Common myeloid progenitor, CD34-positive (primary cell): ENCODE data around the gene CDH8.

Experiments
- CTCF ChIA-PET: fragments of 350-600 bp; sonication (Branson Sonifier 250); formaldehyde crosslinking; loops from one replicate; lab custom pipeline; 2021; ENCODE audit warnings: antibody characterized with exemption; lab: Charles Lee
- POLR2A ChIA-PET: fragments of 350-600 bp; sonication (Branson Sonifier 250); formaldehyde crosslinking; loops from one replicate; lab custom pipeline; 2021; ENCODE audit warnings: antibody characterized with exemption; lab: Charles Lee
- DNase-seq, 3 donors: peaks; one replicate each; pipeline versions ENCODE4 v3.0.0 to v3.0.0-alpha.2; 2013
- H3K27ac ChIP-seq, 2 experiments: 1 replicate in 1 of 2; 2 replicates in 1 of 2; pipeline ENCODE4 v1.7.0; 2013; ENCODE audit warnings: inconsistent platforms in 2 of 2, low read length in 2 of 2, mild to moderate bottlenecking in 2 of 2, low read depth in 1 of 2, moderate library complexity in 1 of 2; ENCODE audit not compliant: severe bottlenecking in 2 of 2, insufficient read depth in 1 of 2, poor library complexity in 1 of 2
- H3K27me3 ChIP-seq, 5 experiments: replicated peaks in 2 of 5; 1 replicate in 3 of 5; 2 replicates in 2 of 5; pipeline versions ENCODE4 v1.6.1 to v1.7.0; 2013; ENCODE audit warnings: low read length in 4 of 5, mild to moderate bottlenecking in 2 of 5, moderate library complexity in 2 of 5, inconsistent platforms in 1 of 5; ENCODE audit not compliant: insufficient read depth in 5 of 5, control insufficient read depth in 4 of 5
- H3K36me3 ChIP-seq, 4 experiments: 1 replicate in 2 of 4; 2 replicates in 2 of 4; pipeline versions ENCODE4 v1.6.1 to v1.7.0; 2013; ENCODE audit warnings: low read length in 3 of 4, control low read depth in 1 of 4, mild to moderate bottlenecking in 1 of 4; ENCODE audit not compliant: control insufficient read depth in 4 of 4, insufficient read depth in 4 of 4
- H3K4me1 ChIP-seq, 4 experiments: 1 replicate in 3 of 4; 2 replicates in 1 of 4; pipeline versions ENCODE4 v1.6.1 to v1.7.1; 2013; ENCODE audit warnings: low read length in 3 of 4, mild to moderate bottlenecking in 3 of 4, control low read depth in 1 of 4, inconsistent platforms in 1 of 4, moderate library complexity in 1 of 4; ENCODE audit not compliant: control insufficient read depth in 4 of 4, insufficient read depth in 4 of 4; ENCODE audit errors: control extremely low read depth in 1 of 4
- H3K4me3 ChIP-seq, 7 experiments: 1 replicate in 4 of 7; 2 replicates in 3 of 7; pipeline versions ENCODE4 v1.5.1 to v1.7.0; 2013; ENCODE audit warnings: mild to moderate bottlenecking in 7 of 7, low read length in 6 of 7, moderate library complexity in 6 of 7, inconsistent platforms in 2 of 7, low read depth in 2 of 7, control low read depth in 1 of 7; ENCODE audit not compliant: insufficient read depth in 4 of 7, control insufficient read depth in 1 of 7; ENCODE audit errors: extremely low read depth in 1 of 7
- H3K9me3 ChIP-seq, 5 experiments: 1 replicate in 4 of 5; 2 replicates in 1 of 5; pipeline versions ENCODE4 v1.6.1 to v1.7.1; 2013; ENCODE audit warnings: low read length in 4 of 5, mild to moderate bottlenecking in 2 of 5, inconsistent platforms in 1 of 5, low read depth in 1 of 5, moderate library complexity in 1 of 5; ENCODE audit not compliant: control insufficient read depth in 4 of 5, insufficient read depth in 2 of 5; ENCODE audit errors: control extremely low read depth in 1 of 5
- WGBS: methylation state at CpG from one replicate; pipeline ENCODE4 v1.1.5; 2013; ENCODE audit not compliant: insufficient coverage; 5-methylcytosine and 5-hydroxymethylcytosine counted together

CDH8 gene

DNA sequence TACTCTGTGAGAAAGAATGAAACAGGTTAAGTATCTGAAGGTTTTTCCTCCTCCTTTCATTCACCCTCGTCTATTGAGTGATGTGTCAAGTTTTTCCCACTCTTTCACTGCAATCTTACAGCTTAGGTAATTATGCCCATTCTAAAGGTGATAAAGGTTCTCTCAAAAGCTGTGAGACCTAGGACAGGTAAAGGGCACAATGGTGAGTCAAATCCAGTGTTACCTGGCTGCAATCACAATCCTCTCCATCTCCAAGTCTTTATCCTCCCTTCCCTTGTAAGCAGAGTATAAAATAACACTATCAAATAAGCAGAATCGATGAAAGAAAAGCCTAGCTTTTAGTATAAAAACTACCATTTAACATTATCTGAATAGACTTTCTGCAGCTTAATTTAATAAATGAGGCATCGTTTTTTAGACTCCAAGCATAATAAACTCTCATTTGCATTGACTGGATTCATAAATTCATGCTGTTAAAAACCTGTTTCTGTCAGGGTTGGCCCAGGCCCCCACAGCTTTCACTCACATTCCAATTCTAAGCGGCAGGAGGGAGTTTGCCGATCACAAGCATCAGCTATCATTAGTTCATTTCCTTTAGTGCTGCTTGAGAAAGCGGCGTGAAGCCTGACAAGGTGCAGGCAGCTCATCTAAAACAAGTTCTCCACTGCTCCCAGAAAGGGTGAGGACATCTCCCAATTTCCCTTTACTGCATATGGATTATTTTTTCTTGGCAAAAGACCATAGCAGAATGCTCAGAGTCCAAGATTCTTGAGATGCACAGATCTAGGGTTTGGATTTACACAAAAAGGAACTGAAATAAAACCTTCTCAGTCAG is 67.8 kb downstream of the CDH8 start:
- CTCF ChIA-PET, result no interaction called here
- POLR2A ChIA-PET, result no interaction called here
- WGBS, result 51% methylated on average over 5 of the region's 7 CpGs
- H3K4me1 ChIP-seq, result no peaks in the 10 kb centered on the region
- H3K27ac ChIP-seq, result no peak overlapping the region
- H3K36me3 ChIP-seq, result no peaks in the 10 kb centered on the region
- H3K4me3 ChIP-seq, result no peak overlapping the region
- H3K27me3 ChIP-seq, result no peaks in the 10 kb centered on the region
- no peak for DNase-seq
- no peaks in the 10 kb centered on the region for H3K9me3 ChIP-seq

DNA sequence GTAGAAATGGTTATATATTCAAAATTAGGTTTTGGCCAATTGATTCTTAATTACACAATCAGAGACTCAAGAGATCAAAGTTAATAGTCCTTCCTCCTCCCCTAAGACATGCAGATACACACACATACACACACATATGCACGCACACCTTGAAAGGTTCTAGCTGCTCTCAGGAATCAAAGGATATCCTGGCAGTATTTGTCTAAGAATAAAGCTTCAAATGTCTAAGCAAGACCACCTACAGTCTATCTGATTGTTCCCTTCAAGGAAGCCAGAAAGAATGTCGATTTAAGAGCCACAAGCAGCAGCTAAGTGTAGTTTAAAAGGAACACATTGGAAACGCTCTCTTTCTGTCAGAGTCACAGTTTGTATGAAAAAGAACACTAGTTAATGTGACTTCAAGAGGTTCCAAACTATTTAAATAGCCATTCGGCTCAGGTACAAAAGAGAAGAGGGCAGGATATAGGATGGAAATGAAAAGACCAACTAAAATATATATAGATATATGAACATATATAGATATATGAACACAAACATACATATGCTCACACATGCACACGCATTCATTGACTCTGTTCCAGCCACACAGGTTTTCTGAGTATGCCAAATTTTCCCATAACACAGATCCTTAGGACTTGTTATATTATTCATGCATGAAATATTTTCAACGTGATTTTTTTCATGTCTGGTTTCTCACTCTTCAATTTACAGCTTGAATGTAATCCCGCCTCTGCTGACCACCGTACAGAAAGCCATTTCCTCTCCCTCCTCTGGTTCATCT is 79.0 kb downstream of the CDH8 start:
- CTCF ChIA-PET, result no interaction called here
- Histone ChIP-seq H3K4me3 (no peak overlapping the region), H3K27me3 (no peaks in the 10 kb centered on the region), H3K36me3 (no peaks in the 10 kb centered on the region), H3K4me1 (no peaks in the 10 kb centered on the region), H3K27ac (no peak overlapping the region), H3K9me3 (no peaks in the 10 kb centered on the region)
- POLR2A ChIA-PET, result no interaction called here
- no peak for DNase-seq
- WGBS, result 33% methylated on average over 1 of the region's 8 CpGs

DNA sequence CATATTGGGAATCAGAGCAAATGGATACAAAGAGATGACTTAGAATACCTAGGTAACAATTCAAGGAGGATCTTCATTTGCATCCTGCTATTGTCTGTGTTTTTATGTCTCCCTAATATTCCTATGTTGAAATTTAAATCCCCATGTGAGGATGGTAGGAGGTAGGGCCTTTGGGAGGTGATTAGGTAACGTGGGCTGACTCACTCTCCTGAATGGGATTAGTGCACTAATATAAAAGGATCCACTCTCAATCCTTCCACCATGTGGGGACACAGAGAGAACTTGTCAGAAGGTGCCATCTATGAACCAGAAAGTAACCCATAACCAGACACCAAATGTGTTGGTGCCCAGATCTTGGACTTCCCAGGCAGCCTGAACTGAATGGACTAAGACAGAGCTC is 83.4 kb downstream of the CDH8 start:
- Histone ChIP-seq H3K27ac (no peak overlapping the region), H3K4me1 (no peaks in the 10 kb centered on the region), H3K27me3 (no peaks in the 10 kb centered on the region), H3K4me3 (no peak overlapping the region), H3K36me3 (no peaks in the 10 kb centered on the region), H3K9me3 (no peaks in the 10 kb centered on the region)
- no peak for DNase-seq
- ChIA-PET POLR2A (no interaction called here), CTCF (no interaction called here)
- WGBS, result no CpG with 5 or more reads among the region's 1 CpG

DNA sequence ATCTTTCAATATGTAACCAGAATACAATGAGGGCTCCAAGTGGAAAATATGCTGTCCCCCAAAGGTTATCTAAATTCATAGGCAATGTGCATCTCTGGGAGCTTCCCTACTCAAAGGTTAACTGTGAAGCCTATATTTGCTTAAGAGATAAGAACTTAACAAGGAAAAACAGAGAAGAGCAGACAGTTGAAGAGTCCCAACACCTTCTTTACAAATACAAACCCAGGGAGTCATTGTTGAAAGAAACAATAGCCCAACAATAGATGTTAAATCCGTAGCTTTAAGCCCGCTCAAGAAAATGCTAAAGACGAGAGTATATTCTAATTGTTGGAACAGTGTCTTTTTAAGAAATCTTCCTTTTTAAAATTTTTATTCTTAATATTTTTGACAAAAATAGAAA is 87.8 kb downstream of the CDH8 start:
- POLR2A ChIA-PET, result no interaction called here
- CTCF ChIA-PET, result no interaction called here
- Histone ChIP-seq H3K4me1 (no peaks in the 10 kb centered on the region), H3K9me3 (no peaks in the 10 kb centered on the region), H3K27me3 (no peaks in the 10 kb centered on the region), H3K36me3 (no peaks in the 10 kb centered on the region), H3K27ac (no peak overlapping the region), H3K4me3 (no peak overlapping the region)
- DNase-seq, result no peak
- no CpG with 5 or more reads among the region's 3 CpGs for WGBS

DNA sequence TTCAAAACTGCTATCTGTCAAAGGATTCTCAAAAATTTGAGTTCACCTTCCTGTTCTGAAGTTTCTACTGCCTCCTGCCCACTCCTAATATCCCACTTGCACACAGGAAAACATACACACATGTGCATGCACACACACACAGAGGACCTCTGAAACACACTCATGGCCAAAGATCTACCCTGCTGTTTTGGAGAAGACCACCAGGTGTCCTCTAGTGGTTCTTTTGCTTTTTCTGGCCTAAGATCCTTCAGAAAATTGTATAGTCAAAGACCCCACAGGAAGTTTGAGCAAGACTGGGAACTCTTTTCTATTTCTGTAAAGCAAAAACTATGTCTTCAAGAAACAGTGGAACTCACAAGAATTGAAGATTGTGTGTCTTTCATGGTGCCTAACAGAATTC is 90.2 kb downstream of the CDH8 start:
- Histone ChIP-seq H3K4me1 (no peaks in the 10 kb centered on the region), H3K9me3 (no peaks in the 10 kb centered on the region), H3K36me3 (no peaks in the 10 kb centered on the region), H3K4me3 (no peak overlapping the region), H3K27ac (no peak overlapping the region), H3K27me3 (no peaks in the 10 kb centered on the region)
- POLR2A ChIA-PET, result no interaction called here
- CTCF ChIA-PET, result no interaction called here
- DNase-seq, result no peak

DNA sequence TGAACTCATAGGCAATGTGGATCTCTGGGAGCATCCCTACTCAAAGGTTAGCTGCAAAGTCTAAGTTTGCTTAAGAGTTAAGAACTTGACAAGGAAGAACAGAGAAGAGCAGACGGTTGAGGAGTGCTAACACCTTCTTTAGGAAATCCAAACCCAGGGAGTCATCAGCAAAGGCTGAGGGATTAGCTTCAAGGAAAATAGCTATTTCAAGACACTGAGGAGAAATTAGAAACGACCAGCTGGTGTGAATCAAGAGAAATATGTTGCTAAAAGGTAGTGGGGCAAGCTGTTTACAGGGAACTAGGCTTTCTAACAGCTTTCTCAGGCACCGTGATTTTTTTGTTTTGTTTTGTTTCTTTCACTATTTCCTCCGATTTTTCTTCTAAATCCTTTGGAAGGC is 90.7 kb downstream of the CDH8 start:
- CTCF ChIA-PET, result no interaction called here
- Histone ChIP-seq H3K4me1 (no peaks in the 10 kb centered on the region), H3K4me3 (no peak overlapping the region), H3K27ac (no peak overlapping the region), H3K27me3 (no peaks in the 10 kb centered on the region), H3K36me3 (no peaks in the 10 kb centered on the region), H3K9me3 (no peaks in the 10 kb centered on the region)
- POLR2A ChIA-PET, result no interaction called here
- WGBS, result 37% methylated on average over 2 of the region's 4 CpGs
- DNase-seq, result no peak

DNA sequence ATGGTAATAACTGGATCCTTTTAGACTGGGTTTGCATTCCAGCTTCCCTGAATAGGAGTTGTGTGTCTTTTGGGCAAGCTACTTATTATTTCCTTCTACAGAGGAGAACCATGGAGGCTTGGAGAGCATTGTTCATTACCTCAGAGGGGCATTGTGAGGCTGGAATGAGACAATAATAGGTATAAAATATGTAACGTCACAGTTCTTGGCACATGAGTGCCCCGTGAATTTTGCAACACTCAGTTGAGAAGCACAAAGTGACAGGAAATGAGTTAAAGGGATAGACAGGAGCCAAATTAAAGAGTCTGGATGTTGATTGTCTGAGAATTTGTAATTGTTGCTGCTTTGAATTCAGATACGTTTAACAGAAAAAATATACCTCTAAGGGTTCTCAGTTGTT is 92.2 kb downstream of the CDH8 start:
- no peaks in the 10 kb centered on the region for H3K36me3 ChIP-seq
- CTCF ChIA-PET, result no interaction called here
- POLR2A ChIA-PET, result no interaction called here
- H3K4me1 ChIP-seq, result no peaks in the 10 kb centered on the region
- 80% methylated on average over 2 of the region's 3 CpGs for WGBS
- no peaks in the 10 kb centered on the region for H3K27me3 ChIP-seq
- no peaks in the 10 kb centered on the region for H3K9me3 ChIP-seq
- no peak for DNase-seq
- no peak overlapping the region for H3K27ac ChIP-seq
- no peak overlapping the region for H3K4me3 ChIP-seq
